Sigmoid colon (tissue), 7 donors: ENCODE measurements around the gene DOLPP1. TPM values are rescaled to one million over a fixed set of nuclear protein-coding genes. Genes with fewer than 3 reads are reported as not detected.

Source experiments
- DNase-seq: peaks from one replicate; pipeline ENCODE4 v3.0.0-alpha.2; 2019
- H3K27ac ChIP-seq, 4 donors: fragments of 200-600 bp; sonication (generic); one replicate each; pipeline ENCODE4 v1.5.1; 2016 to 2019; ENCODE audit warnings: mild to moderate bottlenecking in 1 of 4
- H3K27me3 ChIP-seq, 3 donors: fragments of 200-600 bp; sonication (generic); one replicate each; pipeline ENCODE4 v1.5.1; 2019; ENCODE audit warnings: mild to moderate bottlenecking in 1 of 3
- H3K36me3 ChIP-seq, 4 donors: fragments of 200-600 bp; sonication (generic); one replicate each; pipeline ENCODE4 v1.5.1; 2016 to 2019
- H3K4me1 ChIP-seq, 4 donors: fragments of 200-600 bp; sonication (generic); one replicate each; pipeline ENCODE4 v1.5.1; 2017 to 2019
- H3K4me3 ChIP-seq, 4 donors: fragments of 200-600 bp; sonication (generic); one replicate each; pipeline ENCODE4 v1.5.1; 2017 to 2019; ENCODE audit warnings: mild to moderate bottlenecking in 2 of 4, moderate library complexity in 1 of 4
- H3K9me3 ChIP-seq, 4 donors: fragments of 200-600 bp in 3 of 4; sonication (generic) in 3 of 4; one replicate each; pipeline versions ENCODE4 v1.5.1 to v1.6.1; 2013 to 2019
- EP300 ChIP-seq, 4 donors: sonication (generic); formaldehyde crosslinking; IDR thresholded peaks; one replicate each; pipeline ENCODE4 v1.6.1; 2017; ENCODE audit warnings: antibody characterized with exemption in 4 of 4
- POLR2A ChIP-seq, 2 donors: fragments of 450-650 bp; IDR thresholded peaks; one replicate each; pipeline ENCODE4 v1.6.1; 2016; ENCODE audit warnings: antibody characterized with exemption in 2 of 2, mild to moderate bottlenecking in 2 of 2, moderate library complexity in 2 of 2
- POLR2AphosphoS5 ChIP-seq, 4 donors: sonication (generic); formaldehyde crosslinking; IDR thresholded peaks; one replicate each; pipeline ENCODE4 v1.6.1; 2017; ENCODE audit warnings: antibody characterized with exemption in 4 of 4
- WGBS, 2 donors: extraction: QIAGEN DNeasy Blood & Tissue Kit; methylation state at CpG; one replicate each; pipeline ENCODE4 v1.1.7; 2013; 5-methylcytosine and 5-hydroxymethylcytosine counted together
- intact Hi-C: fragments of 100-400 bp; cut with DNase I; formaldehyde crosslinking; loops from one replicate; pipeline ENCODE4 v1.15.1; 2023
- polyA plus RNA-seq, 3 donors: library from polyadenylated mRNA; stranded (reverse); fragments of 200-250 nt; gene quantifications; one replicate each; pipeline ENCODE4 v1.2.3, GENCODE V29; 2013
- total RNA-seq, 4 donors: library from RNA; depleted of rRNA; stranded (reverse); fragments of >200 nt; gene quantifications; one replicate each; pipeline ENCODE4 v1.1.0, GENCODE V29; 2016
- TF ChIP-seq, protein P1 (sequence below), 4 experiments: fragments of 450-650 bp in 3 of 4; fragments of 200-600 bp in 1 of 4; IDR thresholded peaks; one replicate each; pipeline ENCODE4 v1.5.1; 2016 to 2019; ENCODE audit warnings: antibody characterized with exemption in 4 of 4, mild to moderate bottlenecking in 3 of 4, moderate library complexity in 2 of 4
- donor health status: healthy with polysubstance abuse.
- donor health status: Bipolar disorder and iron deficiency.
- donor health status: healthy.

Gene DOLPP1
- total and polyA plus RNA-seq, 7 donors = 2.3 to 39.4 (median 4.3) TPM

DNA sequence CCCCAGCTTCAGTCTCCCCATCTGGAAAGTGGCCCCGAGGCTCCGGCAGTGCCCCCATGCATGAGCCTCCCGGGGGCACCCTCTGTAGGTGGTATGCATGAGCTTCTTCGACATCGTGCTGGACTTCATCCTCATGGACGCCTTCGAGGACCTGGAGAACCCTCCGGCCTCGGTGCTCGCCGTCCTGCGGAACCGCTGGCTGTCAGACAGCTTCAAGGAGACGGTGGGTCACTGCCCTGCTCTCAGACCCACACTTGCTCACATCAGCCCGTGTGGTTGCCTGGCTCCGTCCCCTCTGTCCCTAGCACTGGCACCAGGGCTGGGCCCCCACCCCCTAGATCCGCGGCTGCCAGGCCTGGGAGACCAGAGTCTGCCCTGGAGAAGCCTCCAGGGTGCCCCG is 12.8 kb upstream of the DOLPP1 start:
- no peak overlapping the region for H3K27ac ChIP-seq
- intact Hi-C loops = no loop called here
- TF ChIP-seq EP300 (IDR thresholded peaks at IDR 0.05) (no peak), POLR2AphosphoS5 (IDR thresholded peaks at IDR 0.05) (no peak), POLR2A (IDR thresholded peaks at IDR 0.05) (no peak)
- TF ChIP-seq, protein P1, sequence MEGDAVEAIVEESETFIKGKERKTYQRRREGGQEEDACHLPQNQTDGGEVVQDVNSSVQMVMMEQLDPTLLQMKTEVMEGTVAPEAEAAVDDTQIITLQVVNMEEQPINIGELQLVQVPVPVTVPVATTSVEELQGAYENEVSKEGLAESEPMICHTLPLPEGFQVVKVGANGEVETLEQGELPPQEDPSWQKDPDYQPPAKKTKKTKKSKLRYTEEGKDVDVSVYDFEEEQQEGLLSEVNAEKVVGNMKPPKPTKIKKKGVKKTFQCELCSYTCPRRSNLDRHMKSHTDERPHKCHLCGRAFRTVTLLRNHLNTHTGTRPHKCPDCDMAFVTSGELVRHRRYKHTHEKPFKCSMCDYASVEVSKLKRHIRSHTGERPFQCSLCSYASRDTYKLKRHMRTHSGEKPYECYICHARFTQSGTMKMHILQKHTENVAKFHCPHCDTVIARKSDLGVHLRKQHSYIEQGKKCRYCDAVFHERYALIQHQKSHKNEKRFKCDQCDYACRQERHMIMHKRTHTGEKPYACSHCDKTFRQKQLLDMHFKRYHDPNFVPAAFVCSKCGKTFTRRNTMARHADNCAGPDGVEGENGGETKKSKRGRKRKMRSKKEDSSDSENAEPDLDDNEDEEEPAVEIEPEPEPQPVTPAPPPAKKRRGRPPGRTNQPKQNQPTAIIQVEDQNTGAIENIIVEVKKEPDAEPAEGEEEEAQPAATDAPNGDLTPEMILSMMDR (IDR thresholded peaks at IDR 0.05) = no peak
- no peaks in the 10 kb centered on the region for H3K27me3 ChIP-seq
- WGBS, 2 donors = 93 to 94% methylated on average over 19 of the region's 19 CpGs
- no peak for DNase-seq
- H3K9me3 ChIP-seq = no peaks in the 10 kb centered on the region
- no peaks in the 10 kb centered on the region for H3K4me1 ChIP-seq
- H3K36me3 ChIP-seq = peaks cover 9 to 77% (median 38%) of the 10 kb centered on the region in 4 donors
- H3K4me3 ChIP-seq = no peak overlapping the region

DNA sequence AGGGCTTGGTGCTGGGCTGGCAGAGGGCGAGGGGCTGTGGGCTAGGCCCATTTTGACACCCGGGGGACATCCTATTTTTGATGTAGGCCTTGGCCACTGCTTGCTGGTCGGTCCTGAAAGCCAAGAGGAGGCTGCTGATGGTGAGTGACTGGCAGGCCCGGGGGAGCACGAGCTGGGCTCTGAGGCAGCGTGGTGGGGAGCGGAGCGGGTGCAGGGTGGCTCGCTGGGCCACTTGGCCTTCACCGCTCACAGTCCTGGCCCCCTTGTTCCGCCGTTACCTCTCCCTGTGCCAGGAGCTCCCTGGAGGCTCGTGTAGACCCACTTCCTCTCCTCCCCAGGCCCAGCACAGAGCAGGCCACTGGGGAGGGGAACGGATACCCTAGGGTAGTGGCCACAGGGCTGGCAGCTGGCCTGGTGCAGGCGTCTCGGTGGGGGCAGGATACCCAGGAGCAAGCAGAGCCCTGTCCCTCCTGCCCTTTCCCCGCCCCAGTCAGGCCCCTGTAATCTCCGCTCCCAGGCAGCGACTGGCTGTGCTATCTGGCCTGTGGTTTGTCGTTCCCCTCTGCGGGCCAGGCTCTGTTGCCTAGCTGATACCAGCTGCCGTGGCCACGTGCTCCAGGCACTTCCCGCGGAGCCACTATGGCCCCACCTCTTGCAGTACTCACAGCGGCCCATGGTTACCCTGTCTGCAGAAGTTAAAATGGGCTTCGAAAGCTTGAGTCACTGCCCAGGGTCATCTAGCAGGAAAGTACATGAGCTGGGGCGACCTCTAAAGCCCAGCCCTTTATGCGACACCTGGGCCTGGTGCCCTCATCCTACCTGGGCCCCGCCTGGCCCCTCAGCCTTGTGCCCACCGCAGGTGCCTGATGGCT is 11.7 kb upstream of the DOLPP1 start:
- Histone ChIP-seq H3K27ac (no peak overlapping the region), H3K4me3 (no peak overlapping the region), H3K27me3 (no peaks in the 10 kb centered on the region), H3K4me1 (no peaks in the 10 kb centered on the region), H3K36me3 (peaks cover 9 to 66% (median 29%) of the 10 kb centered on the region in 4 donors), H3K9me3 (no peaks in the 10 kb centered on the region)
- TF ChIP-seq, protein P1 (IDR thresholded peaks at IDR 0.05) = no peak
- no peak for TF ChIP-seq POLR2AphosphoS5 (IDR thresholded peaks at IDR 0.05)
- no peak for TF ChIP-seq POLR2A (IDR thresholded peaks at IDR 0.05)
- no peak for TF ChIP-seq EP300 (IDR thresholded peaks at IDR 0.05)
- peak; percentile 73 for DNase-seq
- intact Hi-C loops = no loop called here
- 62 to 81% methylated on average over 31 of the region's 31 CpGs for WGBS, 2 donors

DNA sequence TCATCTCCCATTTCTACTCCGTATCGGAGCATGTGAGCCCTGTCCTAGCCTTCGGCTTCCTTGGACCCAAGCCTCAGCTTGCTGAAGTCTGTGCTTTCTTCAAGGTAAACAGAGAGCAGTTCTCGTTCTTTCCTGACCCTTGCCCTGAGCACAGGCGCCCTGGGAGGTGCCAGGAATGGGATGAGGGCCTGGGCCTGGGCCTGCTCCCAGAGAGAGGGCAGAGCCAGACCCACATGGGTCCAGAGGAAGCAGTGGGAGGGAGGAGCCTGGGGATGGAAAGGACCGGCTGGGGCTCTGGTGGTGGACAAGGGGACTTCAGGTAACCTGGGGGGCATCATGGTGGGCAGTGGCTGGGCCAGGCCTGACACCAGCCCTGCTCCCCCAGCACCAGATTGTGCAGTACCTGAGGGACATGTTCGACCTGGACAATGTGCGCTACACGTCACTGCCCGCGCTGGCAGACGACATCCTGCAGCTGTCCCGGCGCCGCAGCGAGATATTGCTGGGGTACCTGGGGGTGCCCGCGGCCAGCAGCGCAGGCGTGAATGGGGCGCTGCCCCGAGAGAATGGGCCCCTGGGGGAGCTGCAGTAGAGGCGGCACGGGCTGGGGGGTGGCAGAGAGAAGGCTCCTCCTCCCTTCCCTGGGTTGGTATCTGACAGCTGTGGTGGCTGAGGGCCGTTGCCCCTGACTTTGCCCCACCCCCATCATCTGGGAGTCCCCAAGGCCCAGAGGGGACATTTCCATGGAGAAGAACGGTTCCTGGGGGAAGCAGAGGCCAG is 10.9 kb upstream of the DOLPP1 start:
- H3K36me3 ChIP-seq = peaks cover 9 to 58% (median 26%) of the 10 kb centered on the region in 4 donors

DNA sequence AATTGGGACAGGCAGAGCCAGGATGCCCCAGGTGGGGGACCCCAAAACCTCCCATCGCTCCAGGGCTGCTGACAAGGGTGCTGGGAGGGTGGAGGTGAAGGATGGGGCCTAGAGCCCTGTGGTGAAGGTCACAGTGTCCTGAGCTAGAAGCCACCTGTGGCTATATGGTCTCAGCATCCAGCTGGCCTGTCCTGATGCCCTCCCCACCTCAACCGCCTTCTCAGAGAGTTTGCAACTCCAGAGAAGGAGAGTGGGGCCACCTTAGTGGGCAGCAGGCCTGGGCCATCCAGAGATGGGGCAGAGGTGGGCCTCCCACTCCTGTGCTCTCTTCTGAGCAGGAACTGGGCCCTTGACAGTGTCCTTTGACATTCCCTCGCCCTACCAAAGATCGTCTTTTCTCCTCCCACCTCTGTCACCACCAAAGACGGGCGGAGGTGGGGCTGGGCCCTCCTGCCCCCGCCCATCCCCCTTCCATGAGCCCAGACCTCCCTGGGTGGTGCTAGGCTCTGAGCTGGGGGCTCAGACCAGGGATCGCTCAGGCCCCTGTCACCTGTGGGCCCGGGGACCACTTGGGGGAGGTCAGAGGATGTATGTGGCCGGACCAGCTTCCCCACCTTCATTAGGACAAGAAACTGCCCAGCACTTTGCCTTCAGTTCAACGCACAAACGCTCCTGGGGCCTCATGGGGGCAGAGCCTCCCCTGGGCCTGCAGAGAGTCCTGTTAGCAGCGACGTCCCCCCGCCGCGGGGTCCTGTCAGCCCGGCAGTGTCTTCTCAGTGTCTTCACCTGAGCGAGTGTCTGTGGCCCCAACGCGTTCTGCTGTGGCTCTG is 10.0 kb upstream of the DOLPP1 start:
- Histone ChIP-seq H3K27me3 (no peaks in the 10 kb centered on the region), H3K4me3 (no peak overlapping the region), H3K36me3 (peaks cover 9 to 49% (median 20%) of the 10 kb centered on the region in 4 donors), H3K27ac (no peak overlapping the region), H3K9me3 (no peaks in the 10 kb centered on the region), H3K4me1 (no peaks in the 10 kb centered on the region)
- no peak for DNase-seq
- TF ChIP-seq EP300 (IDR thresholded peaks at IDR 0.05) (no peak), POLR2AphosphoS5 (IDR thresholded peaks at IDR 0.05) (no peak), POLR2A (IDR thresholded peaks at IDR 0.05) (no peak)
- TF ChIP-seq, protein P1 (IDR thresholded peaks at IDR 0.05) = no peak
- intact Hi-C loops = no loop called here
- WGBS, 2 donors = 80 to 86% methylated on average over 21 of the region's 21 CpGs

More for the DNA sequence above, 10.9 kb upstream of the DOLPP1 start:
- WGBS, 2 donors = 82 to 83% methylated on average over 26 of the region's 26 CpGs
- no peak for TF ChIP-seq EP300 (IDR thresholded peaks at IDR 0.05)
- no peak for TF ChIP-seq POLR2A (IDR thresholded peaks at IDR 0.05)
- no peak for TF ChIP-seq POLR2AphosphoS5 (IDR thresholded peaks at IDR 0.05)
- TF ChIP-seq, protein P1 (IDR thresholded peaks at IDR 0.05) = no peak
- Histone ChIP-seq H3K27me3 (no peaks in the 10 kb centered on the region), H3K27ac (no peak overlapping the region), H3K4me3 (no peak overlapping the region), H3K4me1 (no peaks in the 10 kb centered on the region), H3K9me3 (no peaks in the 10 kb centered on the region)
- no peak for DNase-seq
- intact Hi-C loops = no loop called here
